Fibroblast of skin of left quadriceps (primary cell): ENCODE data around the gene MAGEA8.
"Not testable (repeated sequence)": the region's sequence is repeated elsewhere in the genome, so short reads cannot be mapped to it uniquely, and the experiment has no call there.

Source experiments
- DNase-seq, 2 experiments: peaks; one replicate each; pipeline ENCODE4 v3.0.0-alpha.2; 2013; ENCODE audit warnings: low read depth in 2 of 2

Gene MAGEA8, protein sequence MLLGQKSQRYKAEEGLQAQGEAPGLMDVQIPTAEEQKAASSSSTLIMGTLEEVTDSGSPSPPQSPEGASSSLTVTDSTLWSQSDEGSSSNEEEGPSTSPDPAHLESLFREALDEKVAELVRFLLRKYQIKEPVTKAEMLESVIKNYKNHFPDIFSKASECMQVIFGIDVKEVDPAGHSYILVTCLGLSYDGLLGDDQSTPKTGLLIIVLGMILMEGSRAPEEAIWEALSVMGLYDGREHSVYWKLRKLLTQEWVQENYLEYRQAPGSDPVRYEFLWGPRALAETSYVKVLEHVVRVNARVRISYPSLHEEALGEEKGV

GRCh38 chrX:149881081-149881711 is at the start of gene MAGEA8:
MAGEA8 (plus strand) TSS chrX:149881183; CDS start chrX:149884273, 3,090 bp downstream.
- DNase-seq, result no peak

DNA sequence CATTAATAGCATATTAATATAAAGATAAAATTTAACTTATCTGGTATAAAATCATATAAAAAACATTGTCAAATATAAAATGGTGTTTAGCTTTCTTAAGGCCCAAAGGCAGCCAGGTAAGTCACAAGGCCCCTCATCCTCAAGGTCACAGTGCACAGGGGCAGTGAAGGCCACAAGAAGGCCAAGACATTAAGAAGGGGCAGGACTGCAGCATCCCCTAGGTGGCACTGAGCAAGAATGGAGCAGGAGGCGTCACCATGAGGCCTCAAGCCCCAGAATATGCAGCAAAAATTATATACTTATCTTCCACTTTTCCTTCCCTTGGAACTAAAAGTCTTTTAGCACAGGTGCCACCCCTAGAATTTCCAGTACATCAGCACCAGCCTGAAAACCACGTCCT is 49.5 kb upstream of the MAGEA8 start:
- no peak for DNase-seq

DNA sequence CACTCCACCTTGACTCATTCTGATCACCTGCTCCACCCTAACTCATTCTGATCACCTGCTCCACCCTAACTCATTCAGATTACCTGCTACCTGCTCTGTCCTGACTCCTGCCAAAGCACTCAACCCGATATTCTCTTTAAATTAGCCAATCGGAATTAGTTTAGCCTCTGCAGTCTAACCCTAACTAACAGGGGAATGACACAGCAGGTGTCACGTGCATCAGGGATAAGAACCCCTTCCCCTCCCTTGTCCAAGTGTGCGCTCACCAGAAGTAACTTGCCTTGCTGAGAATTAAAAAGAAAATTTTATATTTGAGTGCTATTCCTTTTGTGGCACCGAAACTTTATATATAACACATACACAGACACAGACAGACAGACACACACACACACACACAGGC is 44.3 kb upstream of the MAGEA8 start:
- DNase-seq, result not testable (repeated sequence)

DNA sequence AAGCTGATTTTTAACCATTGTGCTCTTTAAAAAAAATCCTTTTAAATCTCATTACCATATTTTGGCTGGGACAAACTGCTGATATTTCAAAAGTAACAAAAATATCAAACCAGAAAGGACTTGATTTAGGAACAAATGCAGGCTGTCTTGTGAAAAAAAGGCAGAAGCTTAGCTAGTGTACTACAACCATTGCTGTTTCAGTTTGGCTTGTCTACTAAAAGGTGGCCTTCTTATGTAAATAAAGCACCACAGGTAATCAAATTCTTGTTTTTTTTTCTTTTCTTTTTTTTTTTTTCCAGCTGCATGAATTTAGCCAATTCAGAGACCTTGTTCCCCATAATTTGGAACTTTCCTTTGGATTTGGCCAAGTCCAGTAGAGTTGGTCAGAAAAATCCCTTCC is 43.8 kb upstream of the MAGEA8 start:
- no peak for DNase-seq

- DNase-seq, result no peak
Observed at GRCh38 chrX:149837639-149838038, 43.3 kb upstream of the MAGEA8 start.

DNA sequence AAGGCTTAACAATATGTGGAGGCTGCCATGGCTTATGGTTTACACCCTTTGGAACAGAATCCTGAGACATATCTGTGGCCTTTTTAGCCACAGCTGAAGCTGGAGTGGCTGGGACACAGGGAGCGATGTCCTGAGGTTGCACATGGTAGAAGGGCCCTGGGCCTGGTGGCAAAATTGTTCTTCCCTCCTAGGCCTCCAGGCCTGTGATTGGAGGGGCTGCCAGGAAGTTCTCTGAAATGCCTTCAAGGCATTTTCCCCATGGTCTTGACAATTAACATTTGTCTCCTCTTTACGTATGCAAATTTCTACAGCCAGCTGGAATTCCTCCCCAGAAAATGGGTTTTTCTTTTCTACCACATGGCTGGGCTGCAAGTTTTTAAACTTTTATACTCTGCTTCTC is 39.1 kb upstream of the MAGEA8 start:
- no peak for DNase-seq

GRCh38 chrX:149845385-149845784 is 35.6 kb upstream of the MAGEA8 start:
- no peak for DNase-seq

DNA sequence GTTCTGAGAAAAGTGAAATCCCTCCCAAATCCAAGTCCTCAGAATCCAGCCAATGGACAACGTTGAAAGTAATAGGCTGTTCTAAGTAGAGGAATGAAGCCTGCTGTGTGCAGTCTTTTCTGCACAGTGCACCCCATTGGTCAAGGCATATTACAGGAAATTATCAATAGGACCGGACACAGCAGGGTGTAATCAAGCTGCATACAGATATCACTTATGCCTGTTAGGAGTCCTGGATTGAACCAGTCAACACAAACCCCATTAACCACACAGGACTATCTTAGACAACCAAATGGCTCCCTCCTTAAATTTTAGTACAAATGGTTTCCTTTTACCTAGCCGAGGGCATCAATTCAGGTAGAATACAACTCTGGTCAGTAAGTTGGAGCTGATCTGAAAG is 34.2 kb upstream of the MAGEA8 start:
- no peak for DNase-seq

DNA sequence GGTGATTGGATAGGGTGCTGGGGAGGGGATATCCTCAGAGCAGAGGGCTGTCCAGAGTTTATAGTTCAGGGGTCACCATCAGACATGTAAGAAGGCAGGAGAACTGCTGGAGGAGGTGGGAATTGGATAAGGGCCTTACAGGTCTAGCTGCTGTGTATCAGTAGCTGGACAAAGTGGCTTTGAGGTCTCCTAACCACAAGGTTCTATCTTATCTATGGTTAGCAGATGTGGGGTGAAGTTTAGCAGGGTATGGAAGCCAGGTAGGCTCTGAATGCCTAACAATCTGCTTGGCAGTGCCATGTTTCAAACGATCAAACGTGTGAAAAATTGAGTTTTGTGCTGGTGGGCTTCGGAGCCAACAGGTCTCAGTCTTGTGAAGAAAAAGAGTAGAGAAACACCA is 32.1 kb upstream of the MAGEA8 start:
- no peak for DNase-seq

DNA sequence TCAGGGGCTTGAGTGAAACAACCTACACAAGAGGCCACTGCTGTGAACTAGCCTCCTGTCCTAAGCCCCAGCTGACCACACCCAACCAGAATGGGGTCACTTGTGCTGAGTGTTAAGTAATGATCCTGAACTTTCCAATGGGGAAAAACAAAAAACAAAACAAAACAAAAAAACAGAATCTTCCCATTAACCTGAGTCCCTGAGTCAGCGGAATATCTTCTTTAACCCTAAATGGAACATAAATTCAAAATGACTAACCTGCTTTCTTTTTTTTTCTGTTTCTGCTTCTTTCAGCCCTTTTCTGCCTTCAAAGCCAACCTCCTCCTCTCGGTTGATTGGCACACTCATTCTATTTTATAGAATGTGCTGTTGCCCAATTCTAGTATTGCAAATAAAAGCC is 31.2 kb upstream of the MAGEA8 start:
- no peak for DNase-seq

DNA sequence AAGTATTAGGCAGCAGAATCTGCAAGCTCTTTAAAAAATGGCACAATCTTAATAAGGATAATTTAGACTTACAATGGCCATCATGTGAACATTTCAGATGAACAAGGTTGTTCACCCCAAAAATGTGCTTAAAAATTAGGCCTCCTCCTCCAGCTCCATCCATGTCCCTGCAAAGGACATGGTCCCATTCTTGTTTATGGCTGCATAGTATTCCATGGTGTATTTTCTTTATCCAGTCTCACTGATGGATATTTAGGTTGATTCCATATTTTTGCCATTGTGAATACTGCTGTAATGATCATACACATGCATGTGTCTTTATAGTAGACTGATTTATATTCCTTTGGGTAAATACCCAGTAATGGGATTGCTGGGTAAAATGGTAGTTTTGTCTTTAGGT is 29.1 kb upstream of the MAGEA8 start:
- no peak for DNase-seq

GRCh38 chrX:149853925-149854324 is 27.1 kb upstream of the MAGEA8 start:
- no peak for DNase-seq

- no peak for DNase-seq
Observed at GRCh38 chrX:149858592-149858991, 22.4 kb upstream of the MAGEA8 start.

DNA sequence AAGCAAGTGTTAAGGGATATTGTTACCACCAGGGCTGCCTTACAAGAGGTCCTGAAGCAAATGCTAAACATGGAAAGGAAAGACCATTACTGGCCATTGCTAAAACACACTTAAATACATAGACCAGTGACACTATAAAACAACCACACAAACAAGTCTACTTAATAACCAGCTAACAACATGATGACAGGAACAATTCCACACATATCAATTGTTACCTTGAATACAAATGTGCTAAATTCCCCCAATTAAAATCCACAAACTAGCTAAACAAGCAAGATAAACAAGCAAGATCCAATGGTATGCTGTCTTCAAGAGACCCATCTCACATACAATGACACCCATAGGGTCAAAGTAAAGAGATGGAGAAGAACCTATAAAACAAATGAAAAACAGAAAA is 20.5 kb upstream of the MAGEA8 start:
- DNase-seq, result no peak

- no peak for DNase-seq
Observed at GRCh38 chrX:149865390-149865789, 15.6 kb upstream of the MAGEA8 start.

- no peak for DNase-seq
Observed at GRCh38 chrX:149867488-149867887, 13.5 kb upstream of the MAGEA8 start.

DNA sequence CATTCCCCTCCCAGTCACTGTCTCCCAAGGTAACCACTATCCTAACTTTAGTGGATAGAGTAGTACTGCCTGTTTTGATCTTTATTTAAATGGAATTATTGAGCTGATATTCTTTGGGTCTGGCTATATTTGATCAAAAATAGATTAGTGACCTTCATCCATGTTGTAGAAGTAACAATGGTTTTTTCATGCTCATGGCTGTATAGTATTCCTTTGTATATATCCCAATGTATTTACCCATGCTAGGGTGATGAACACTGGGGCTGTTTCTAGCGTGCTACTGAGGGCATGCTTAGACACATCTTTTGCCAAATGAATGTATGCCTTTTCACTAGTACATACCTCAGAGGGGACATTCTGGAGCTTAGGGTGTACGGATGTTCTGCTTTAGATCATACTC is 10.1 kb upstream of the MAGEA8 start:
- no peak for DNase-seq

DNA sequence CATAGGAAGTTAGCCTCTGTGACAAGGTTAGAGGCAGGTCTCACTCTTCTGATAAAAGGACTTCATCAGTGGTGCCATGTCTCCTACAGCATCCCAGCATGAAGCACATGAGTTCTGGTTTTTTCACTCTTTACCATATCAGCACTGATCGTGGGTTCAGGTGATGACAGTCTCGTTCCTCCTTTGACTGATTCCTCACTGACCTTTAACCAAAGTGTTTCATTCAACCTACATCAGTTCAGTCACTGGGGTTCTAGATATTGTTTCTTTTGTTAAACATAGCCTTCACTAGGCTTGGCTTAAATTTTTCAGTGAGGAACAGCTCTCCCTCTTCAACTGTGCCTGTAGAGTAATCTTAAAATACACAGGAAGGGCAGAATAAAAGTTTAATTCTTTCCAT is 9.6 kb upstream of the MAGEA8 start:
- no peak for DNase-seq

GRCh38 chrX:149871940-149872339 is 9.0 kb upstream of the MAGEA8 start:
- DNase-seq, result no peak

DNA sequence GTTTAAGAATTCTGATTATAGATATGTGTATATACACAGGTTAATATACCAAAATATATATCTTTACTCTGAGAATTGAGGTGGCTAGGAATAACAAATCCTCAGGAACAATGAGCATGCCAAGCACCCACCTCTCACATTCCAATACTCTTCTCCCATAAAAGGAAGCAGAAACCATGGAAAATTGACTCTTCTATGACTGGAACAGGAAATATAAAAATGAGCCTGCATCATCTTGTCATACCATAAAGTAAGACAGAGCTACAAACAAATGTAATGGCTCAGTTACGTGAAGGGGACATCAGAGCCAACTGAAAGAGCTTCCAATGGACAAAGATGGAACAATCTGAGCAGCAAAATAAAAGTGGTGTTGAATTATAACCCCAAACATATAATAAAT is 3.8 kb upstream of the MAGEA8 start:
- no peak for DNase-seq

DNA sequence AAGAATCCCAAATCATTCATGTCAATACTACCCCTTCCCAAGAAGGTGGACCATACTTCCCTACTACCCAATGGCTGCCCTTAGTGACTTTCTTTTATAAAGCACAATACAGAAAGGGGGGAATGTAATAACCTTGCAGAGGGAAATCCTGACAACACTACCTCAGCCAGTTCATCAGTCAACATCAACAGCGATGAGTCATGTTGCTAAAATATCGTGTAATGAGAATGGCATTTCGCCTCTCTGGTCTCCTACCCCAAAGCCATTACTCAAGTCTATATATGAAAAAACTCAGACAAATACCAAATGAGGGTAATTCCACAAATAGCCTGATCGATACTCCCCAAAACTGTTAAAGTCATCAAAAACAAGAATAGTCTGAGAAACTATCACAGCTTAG is 3.3 kb upstream of the MAGEA8 start:
- DNase-seq, result no peak

DNA sequence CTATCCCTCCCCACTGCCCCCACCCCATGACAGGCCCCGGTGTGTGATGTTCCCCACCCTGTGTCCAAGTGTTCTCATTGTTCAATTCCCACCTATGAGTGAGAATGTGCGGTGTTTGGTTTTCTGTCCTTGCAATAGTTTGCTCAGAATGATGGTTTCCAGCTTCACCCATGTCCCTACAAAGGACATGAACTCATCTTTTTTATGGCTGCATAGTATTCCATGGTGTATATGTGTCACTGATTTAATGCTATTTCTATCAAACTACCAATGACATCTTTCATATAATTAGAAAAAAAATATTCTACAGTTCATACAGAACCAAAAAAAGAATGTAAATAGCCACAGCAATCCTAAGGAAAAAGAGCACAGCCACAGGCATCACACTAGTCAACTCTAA is 9.8 kb downstream of the MAGEA8 start:
- not testable (repeated sequence) for DNase-seq

DNA sequence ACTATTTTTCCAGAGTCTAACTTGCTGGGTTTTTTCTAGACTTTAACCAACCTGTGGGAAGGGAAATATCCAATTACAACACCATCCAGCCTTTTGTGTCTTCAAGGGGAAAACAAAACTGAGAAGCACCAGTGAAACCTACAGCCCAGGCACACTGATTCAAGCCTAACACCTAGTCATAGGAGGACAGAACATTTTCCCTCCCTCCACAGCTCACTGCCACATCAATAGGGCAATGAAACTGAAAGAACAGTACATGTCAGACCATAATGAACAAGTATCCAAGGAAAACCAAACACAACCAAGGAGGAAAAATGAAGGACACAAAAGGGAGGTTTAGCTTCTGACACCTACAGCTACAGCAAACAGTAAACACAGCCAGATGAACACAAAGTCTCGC is 17.6 kb downstream of the MAGEA8 start:
- DNase-seq, result no peak
